NCI-H345 treated with DMSO at 0.1 percent for 48 hours (cell line): ENCODE measurements around the gene ANKS4B.
"Not testable (repeated sequence)": the region's sequence is repeated elsewhere in the genome, so short reads cannot be mapped to it uniquely, and the experiment has no call there.

Source experiments
- DNase-seq: peaks from one replicate; lab custom pipeline; 2025; ENCODE audit not compliant: unreplicated experiment; lab: John Stamatoyannopoulos, UW

Gene ANKS4B

DNA sequence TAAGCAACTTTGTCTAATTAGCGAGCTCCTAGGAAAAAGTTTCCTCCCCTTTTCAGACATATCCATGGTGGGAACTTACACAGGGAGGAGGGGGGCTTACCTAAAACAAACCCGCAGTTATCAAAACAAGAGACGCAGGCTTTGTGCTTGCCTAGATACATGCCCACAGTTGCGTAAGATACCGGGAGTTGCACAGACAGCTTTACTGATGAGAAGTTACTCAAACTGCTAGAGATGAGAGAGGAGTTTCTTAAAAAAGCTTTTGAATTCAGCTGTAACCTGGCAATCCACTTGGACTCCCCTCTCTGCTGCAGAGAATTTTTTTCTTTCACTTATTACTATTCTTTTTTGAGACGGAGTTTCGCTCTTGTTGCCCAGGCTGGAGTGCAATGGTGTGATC is 15.3 kb upstream of the ANKS4B start:
- DNase-seq = no peak

DNA sequence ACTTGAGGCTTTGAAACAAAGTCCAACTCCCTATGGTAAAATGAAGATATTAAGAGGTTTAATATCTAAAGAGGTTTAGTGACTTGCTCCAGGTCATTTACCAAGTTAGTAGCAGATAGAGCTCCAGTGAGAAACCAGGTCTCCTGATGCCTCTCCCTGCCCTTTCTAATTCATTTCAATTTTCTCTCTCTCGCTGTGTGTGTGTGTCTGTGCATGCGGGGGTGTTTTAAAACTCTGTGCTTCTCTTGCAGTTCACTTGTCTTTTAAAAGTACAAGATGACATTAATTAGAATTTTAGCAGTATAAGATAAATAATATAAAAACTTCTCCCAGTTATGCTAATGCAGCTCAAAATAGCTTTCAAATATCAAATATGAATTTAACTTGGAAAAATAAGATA is 13.9 kb upstream of the ANKS4B start:
- DNase-seq = no peak

- no peak for DNase-seq
Observed at GRCh38 chr16:21222495-21223337, 10.8 kb upstream of the ANKS4B start.

DNA sequence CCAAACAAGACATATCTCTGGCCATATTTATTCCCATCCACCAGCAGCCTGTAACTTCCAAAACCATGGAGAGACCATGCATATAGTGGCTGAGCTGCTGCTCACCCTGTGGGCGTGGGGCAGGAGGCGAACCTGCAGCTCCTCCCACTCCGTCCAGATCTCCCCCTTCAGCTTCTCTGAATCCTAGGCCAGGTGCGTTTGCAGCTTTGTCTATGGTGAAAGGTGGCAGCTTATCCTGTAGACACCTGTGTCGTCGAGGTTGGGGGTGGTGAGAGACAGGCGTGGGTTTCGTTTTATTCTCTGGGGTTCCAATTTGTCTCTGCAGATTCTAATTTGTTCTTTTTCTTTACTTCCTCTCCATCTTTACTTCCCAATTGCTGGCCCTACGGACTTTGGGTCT is 9.7 kb upstream of the ANKS4B start:
- DNase-seq = no peak

DNA sequence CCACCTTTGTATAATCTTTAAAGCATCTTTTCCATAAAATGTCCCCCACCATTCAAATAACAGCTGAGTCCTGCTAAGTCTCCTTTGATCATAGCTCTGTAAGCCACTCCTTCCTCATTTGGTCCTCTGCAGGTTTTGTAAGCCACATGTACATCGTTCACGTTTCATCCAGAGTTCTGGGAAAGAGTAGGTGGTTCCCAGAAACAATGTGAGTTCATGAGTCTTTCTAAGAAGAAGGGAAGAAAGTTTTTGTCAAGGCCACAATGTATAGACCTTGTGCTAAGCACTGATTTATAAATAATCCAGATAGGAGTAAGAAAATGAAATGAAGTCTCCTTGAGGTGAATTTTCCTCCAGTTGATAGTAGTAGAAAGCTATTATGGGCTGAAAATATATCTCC is 8.7 kb upstream of the ANKS4B start:
- DNase-seq = no peak

- DNase-seq = no peak
Observed at GRCh38 chr16:21226749-21227148, 6.8 kb upstream of the ANKS4B start.

DNA sequence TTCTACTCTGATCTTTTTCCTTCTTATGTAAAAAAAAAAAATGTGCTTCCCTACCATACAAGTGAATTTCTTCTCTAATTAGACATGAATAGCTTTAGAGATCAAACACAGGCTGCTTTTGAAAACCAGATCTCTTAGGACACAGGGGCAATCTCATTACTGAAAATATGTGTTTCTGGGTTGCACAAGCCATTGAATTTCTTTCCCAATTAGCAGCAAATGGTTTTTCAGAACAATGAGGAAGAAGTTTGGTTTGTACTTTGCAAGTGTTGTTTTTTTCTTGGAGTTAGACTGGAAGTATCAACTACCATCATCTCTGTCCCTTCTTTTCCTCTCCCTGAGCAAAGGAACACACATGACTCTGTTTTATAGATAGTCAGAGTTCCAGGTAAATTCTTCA is 5.6 kb upstream of the ANKS4B start:
- DNase-seq = no peak

- DNase-seq = no peak
Observed at GRCh38 chr16:21228361-21228872, 5.1 kb upstream of the ANKS4B start.

DNA sequence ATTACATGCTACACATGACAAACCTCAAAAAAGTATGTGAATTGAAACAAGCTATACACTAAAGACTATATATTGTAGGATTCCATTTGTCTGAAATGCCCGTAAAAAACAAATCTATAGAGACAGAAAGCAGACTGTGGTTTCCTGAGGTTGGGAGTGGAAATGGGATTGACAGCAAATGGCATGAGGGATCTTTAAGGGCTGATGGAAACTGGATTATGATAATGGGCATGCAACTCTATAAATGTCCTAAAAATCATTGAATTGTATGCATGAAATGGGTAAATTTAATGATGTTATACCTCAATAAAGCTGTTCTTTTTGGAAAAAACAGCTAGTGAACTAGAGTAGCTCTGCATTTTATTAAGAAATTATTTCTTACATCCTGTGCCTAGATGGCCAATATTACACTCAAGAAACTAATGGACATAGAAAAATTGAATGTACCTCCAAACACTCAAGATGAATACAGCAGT is 416 bp upstream of the ANKS4B start:
- no peak for DNase-seq

- DNase-seq = no peak
Observed at GRCh38 chr16:21235199-21235585, 1.7 kb downstream of the ANKS4B start.

DNA sequence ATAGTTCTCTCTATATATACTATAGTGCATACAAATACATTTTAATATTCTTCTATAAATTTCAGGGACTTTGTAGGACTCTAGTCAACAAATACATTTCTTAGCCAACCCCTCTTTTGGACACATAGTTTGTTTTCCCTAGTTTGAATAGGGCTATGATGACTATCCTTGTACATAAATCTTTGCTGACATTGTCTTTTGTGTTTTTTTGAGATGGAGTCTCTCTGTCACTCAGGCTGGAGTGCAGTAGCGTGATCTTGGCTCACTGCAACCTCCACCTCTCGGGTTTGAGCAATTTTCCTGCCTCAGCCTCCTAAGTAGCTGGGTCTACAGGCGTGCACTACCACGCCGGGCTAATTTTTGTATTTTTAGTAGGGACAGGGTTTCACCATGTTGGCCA is 3.3 kb downstream of the ANKS4B start:
- no peak for DNase-seq

GRCh38 chr16:21239646-21240045 is 6.1 kb downstream of the ANKS4B start:
- DNase-seq = no peak

DNA sequence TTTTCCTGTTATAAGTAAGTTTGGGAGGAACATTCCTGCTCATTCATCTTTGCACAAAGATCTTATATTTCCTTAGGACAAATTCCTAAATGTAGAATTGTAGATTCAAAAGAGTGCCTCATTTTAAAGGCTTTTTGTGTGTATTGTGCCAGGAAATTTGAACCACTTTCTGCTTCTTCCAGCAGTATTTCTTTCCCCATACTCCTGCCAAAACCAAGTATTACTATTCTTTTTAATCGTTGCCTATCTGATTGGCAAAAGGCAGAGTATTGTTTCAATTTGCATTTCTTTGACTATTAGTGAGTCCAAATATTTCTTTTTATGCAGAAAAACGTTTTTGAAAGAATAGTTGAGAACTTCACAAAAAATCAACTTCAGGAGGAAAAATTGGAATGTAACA is 9.3 kb downstream of the ANKS4B start:
- no peak for DNase-seq

- DNase-seq = no peak
Observed at GRCh38 chr16:21244518-21245215, 11.2 kb downstream of the ANKS4B start.

DNA sequence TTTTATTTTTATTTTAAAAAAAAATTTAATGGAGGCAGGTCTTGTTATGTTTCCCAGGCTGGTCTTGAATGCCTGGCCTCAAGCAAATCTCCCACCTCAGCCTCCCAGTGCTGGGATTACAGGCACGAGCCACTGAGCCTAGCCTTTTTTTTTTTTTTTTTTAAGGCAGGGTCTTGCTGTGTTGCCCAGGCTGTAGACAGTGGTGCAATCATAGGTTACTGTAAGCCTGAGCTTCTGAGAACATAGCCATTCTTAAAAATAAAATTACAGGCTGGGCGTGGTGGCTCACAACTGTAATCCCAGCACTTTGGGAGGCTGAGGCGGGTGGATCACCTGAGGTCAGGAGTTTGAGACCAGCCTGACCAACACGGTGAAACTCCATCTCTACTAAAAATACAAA is 14.7 kb downstream of the ANKS4B start:
- not testable (repeated sequence) for DNase-seq

- no peak for DNase-seq
Observed at GRCh38 chr16:21250072-21250923, 16.8 kb downstream of the ANKS4B start.

DNA sequence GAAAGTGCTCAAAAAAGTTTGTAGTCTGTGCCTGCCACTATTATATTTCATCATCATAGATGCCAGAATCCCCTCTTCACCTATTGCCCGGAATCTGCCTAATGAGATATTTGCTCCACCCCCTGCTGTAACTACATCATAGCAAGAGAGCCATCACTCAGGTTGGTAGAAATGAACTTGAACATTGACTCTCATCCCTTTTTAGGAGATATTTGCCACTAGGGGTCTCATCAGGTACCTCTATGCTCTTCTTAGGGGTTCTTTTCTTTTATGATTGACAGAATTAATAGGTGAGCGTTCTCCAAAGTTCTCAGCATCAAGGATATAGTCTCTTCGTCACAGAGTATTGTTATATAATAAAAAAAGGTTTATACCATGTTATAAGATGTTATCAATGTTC is 20.0 kb downstream of the ANKS4B start:
- DNase-seq = no peak

DNA sequence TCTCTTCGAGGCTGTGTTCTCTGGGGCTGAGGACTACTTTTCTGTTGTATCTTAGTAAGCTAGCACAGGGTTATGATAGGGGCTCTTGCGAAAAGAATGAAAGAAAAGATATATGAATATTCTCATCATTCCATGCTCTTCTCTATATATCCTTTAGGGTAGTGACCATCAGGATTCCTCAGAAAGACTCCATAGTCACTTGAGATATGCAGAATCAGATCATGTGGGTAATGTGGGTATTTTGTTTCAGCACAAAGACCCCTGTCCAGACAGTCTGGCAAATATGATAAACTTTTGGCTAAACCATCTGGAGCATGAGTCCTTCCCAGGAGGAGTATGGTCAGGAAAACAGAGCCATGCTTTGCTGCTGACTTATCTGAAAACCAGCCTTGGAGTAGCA is 23.1 kb downstream of the ANKS4B start:
- DNase-seq = no peak

GRCh38 chr16:21257284-21257683 is 23.8 kb downstream of the ANKS4B start:
- DNase-seq = no peak

GRCh38 chr16:21260870-21261791 is 27.6 kb downstream of the ANKS4B start:
- DNase-seq = no peak
